ENCODE results near the gene LRRC66.

The LRRC66 gene

GRCh38 chr4:52015366-52015765, 4.8 kb downstream of the LRRC66 start:
- in situ Hi-C loops (cut with HindIII; ENCODE audit: low sequenced_read_pairs), result no loop called here

- in situ Hi-C loops (cut with HindIII; ENCODE audit: low sequenced_read_pairs), result no loop called here
These were observed 5.3 kb downstream of the LRRC66 start for GRCh38 chr4:52014903-52015302.

DNA sequence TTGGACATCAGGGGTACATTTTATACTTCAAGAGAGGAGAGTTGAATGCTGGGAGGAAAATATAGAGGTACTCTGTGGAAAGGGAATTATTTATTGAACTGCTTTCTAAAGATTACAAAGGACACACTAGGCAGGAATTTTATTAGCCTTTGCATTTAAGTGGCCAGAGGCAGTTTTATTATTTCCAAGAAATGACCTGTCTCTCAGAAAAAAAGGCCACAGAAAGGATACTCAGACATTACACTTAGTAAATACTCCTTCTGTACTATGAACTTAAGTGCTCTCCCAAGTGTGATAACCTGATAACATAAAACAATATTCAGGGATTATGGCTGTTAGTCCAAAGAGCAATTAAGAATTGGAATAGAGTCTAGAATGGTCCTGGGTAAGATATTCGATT, 7.5 kb downstream of the LRRC66 start:
- in situ Hi-C loops (cut with HindIII; ENCODE audit: low sequenced_read_pairs), result no loop called here

GRCh38 chr4:52010986-52011385, 9.2 kb downstream of the LRRC66 start:
- in situ Hi-C loops (cut with HindIII; ENCODE audit: low sequenced_read_pairs), result no loop called here

DNA sequence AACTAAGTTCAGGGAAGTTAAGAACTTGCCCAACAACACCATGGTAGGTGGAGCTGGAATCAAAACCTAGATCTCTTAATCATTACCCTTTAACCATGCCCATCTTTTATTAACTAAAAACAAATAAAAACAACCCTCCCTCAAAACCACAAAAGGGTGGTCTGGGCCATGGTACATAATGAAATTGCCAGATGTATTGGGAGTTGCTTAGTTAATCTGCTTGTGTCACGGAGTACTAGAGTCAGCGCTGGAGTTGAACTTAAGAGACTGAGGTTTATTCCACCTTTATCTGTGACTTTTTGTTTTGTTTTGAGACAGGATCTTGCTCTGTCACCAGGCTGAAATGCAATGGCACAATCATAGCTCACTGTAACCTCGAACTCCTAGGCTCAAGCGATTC, 13.3 kb downstream of the LRRC66 start:
- in situ Hi-C loops (cut with HindIII; ENCODE audit: low sequenced_read_pairs), result no loop called here

DNA sequence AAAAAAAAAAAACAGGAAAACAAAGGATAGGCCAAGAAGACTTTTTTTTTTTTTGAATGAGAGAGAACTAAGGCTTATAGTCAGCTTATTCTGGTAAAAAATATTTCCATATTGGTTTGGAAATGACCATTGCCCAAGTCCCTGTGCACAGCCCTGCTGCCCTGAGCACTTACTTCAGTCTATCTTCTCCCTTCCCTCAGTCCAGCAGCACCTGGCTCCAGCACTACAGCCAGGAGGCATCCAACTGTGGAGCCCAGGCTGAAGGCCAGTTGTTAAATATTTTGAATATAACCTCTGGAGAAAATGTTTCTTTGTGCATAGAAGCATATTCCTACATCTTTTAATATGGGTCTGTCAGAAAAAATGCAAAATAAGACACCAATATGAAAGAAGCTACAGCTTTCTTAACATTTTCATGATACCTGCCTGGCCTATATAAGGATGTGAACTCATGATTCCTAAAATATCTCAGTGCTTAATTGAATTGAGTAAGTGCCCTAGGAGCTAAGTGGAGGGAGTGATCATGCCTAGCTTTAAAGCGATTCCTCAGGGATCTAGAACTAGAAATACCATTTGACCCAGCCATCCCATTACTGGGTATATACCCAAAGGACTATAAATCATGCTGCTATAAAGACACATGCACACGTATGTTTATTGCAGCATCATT, 14.4 kb downstream of the LRRC66 start:
- in situ Hi-C loops (cut with HindIII; ENCODE audit: low sequenced_read_pairs), result no loop called here

DNA sequence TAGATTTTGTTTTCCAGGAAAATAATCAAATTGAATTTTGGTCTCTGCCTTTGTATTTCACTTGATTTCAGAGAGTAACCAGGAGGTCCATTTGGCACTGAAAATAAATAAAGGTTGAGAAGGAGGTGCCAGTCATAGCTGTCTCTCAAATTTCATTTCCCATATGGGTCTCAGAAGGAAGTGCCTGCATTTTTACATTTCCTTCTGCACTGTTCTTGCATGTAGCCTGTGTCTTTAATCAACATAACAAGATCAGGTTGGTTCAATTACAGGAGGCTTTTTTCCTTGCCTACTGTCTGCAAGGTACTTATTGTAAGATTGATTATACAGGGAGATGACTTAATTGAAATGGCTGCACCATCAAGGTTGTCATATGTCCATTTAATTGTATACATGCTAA, 15.7 kb downstream of the LRRC66 start:
- in situ Hi-C loops (cut with HindIII; ENCODE audit: low sequenced_read_pairs), result no loop called here

DNA sequence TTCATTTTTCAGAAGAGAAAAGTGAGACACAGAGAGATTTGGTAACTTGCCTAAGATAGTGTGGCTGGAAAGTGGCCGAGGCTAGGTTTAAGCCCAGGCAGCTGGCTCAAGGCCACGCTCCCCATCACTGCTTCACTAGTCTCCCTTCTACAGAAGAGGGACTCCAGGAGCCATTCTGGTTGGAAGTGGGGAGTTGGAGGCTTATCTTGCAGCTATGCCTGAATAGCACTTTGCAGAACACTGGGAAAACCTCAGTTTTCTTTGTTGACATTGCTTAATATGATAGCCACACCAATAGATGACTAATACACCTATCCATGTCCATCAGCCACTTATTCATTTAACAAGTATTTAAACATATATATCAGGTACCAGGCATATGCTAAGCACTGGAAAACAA, 18.5 kb downstream of the LRRC66 start:
- in situ Hi-C loops (cut with HindIII; ENCODE audit: low sequenced_read_pairs), result no loop called here

GRCh38 chr4:51999250-51999649, 20.9 kb downstream of the LRRC66 start:
- in situ Hi-C loops (cut with HindIII; ENCODE audit: low sequenced_read_pairs), result no loop called here

DNA sequence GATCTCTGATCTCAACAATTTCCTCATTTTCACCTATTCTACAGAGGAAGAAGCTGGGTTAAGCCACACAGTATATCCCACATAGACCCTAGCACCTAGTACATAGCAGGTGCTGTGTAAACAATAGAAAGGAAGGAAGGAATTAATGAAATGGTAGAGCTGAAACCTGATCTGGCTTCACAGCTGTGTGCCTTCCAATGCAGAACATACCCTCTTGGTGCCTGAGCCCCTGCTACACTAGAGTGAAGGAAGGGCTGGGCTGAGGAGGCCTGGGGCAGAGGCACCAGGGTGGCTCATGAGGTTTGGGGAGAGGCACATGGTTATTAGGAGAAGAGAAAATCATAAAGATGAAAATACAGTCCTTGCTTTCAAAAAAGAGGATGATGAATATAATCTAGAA, 21.3 kb downstream of the LRRC66 start:
- in situ Hi-C loops (cut with HindIII; ENCODE audit: low sequenced_read_pairs), result no loop called here

GRCh38 chr4:51997647-51998046, 22.5 kb downstream of the LRRC66 start:
- in situ Hi-C loops (cut with HindIII; ENCODE audit: low sequenced_read_pairs), result no loop called here

GRCh38 chr4:51995647-51996220, 24.4 kb downstream of the LRRC66 start:
- in situ Hi-C loops (cut with HindIII; ENCODE audit: low sequenced_read_pairs), result no loop called here

GRCh38 chr4:51965862-51966261, 54.3 kb downstream of the LRRC66 start:
- in situ Hi-C loops (cut with HindIII; ENCODE audit: low sequenced_read_pairs), result no loop called here

DNA sequence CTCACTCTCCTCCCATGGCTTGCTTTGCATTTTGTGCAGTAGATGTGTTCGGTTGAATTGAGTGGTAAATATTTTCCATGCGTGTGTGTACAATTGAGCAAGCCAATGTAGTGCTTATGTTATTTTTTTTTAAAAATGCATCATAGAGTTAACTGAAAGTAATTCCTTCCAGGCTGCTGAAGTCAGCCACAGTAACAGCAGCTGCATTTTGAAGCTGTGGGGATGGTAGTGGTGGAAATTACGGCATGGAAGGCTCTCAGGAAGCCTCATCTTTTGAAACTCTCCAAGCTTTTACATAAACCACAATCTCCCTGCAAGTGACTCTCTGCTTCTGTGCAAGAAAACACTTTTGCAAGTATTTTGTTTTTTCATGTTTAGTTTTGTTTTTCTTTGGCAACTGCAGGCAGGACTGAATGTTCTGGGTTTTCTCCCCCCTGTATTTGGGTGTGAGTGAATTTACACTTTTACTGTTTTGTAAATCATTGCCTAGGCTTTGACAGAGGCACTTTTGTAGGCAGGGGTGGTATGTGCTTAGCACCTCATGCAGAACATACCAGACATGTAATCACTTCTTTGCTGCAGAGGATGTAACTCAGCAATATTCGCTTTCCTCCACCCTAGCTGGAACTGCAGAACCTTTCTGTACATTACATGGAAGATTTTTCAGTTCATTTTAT, 56.2 kb downstream of the LRRC66 start:
- in situ Hi-C loops (cut with HindIII; ENCODE audit: low sequenced_read_pairs), result no loop called here

DNA sequence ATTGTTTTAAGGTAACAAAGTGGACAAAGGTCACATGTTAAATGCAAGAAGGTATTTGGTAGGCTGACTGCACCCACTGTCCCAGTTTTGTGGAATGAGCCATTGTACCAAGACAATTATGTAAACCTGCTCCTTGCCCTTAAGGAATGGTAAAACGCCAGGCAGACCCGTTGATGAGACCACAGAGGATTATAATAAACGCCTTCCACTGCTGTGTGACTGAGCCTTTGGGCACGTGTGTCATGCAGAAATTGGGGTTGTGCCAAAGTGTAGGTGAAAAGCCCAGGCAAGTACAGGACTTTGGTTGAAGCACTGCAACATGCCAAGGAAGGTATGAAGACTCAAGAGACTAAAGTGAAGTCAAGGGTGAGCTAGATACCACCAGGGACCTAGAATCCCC, 59.7 kb downstream of the LRRC66 start:
- in situ Hi-C loops (cut with HindIII; ENCODE audit: low sequenced_read_pairs), result no loop called here

DNA sequence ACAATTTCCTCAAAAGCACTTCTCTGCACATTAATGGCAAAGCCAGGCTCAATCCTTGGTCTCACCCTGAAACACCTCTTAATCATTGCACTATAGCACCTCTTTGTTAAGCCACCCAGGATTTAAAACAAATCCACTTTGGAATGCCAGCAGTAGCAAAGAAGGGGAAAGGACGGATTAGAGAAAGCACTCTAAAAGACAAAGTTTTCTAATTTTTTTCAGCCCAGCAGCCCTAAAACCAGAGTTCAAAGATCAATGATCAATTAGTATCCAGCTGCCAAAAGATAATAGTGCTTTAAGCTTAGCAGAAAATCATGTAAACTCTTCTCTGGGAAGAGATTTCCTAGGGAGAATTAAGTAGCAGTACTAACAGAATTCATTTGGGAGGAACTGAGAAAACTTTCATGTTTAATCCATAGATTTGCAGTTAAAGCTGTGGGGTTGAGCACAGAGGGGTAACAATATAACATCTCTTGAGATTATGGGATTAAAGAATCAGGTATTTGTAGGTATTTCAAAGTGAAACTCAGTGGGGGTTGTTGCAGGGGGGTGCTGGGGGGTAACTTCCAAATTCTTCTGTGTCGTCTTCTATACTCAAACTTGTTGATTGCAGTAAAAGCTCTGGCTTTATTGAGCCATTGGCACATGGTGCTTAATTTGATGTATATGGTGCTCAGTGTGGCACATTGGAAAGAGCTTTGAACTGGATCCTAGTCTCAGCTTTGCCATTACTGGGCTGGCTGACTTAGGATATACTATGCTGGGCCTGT, 61.8 kb downstream of the LRRC66 start:
- in situ Hi-C loops (cut with HindIII; ENCODE audit: low sequenced_read_pairs), result no loop called here
